Measurements from ENCODE around the gene CRCP.

- TF ChIP-seq CTCF (IDR thresholded peaks at IDR 0.05) (no peak), POLR2A (IDR thresholded peaks at IDR 0.05) (no peak)
Measured at GRCh38 chr7:66157060-66157459, 42.4 kb downstream of the CRCP start.
